RPMI7951 (cell line): Measurements from ENCODE around the gene GATAD2A. TPM values are rescaled to one million over a fixed set of nuclear protein-coding genes. Genes with fewer than 3 reads are reported as not detected.
A peak's percentile ranks its signal among the peaks of the same experiment; 100 is the strongest.

ENCODE experiments used
- DNase-seq: peaks from one replicate; pipeline ENCODE4 v3.0.0-alpha.2; 2012; ENCODE audit warnings: low read depth
- total RNA-seq: library from RNA; depleted of rRNA; stranded (reverse); fragments of >200 nt; shearing (Covaris generic); gene quantifications from 2 replicates; pipeline ENCODE4 v1.2.3, GENCODE V29; 2014

GATAD2A gene
- total RNA-seq, 1 experiment from 2014 or later = 23.9 TPM

DNA sequence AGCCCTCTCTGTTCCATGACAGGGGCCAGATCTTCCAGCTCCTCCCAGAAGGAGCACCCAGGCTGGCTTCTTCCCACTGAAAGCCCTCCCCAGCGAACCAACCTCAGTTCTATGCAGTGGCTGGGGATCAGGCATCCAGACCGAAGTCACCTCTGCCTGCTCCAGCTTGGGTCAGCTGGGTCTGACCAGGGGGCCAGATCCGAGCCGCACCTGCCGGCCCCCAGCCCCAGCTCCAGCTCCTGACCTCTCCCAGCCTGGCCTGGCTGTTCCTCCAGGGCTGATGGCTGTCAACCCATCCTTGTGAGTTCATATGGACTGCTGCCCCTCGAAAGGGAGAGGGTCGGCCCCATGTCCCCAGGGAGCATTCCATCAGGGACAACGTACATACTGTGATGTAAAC is 101.9 kb downstream of the GATAD2A start:
- no peak for DNase-seq

- DNase-seq = no peak
Measured at GRCh38 chr19:19508217-19508616, 102.7 kb downstream of the GATAD2A start.

GRCh38 chr19:19510432-19510831 is 105.0 kb downstream of the GATAD2A start:
- no peak for DNase-seq

DNA sequence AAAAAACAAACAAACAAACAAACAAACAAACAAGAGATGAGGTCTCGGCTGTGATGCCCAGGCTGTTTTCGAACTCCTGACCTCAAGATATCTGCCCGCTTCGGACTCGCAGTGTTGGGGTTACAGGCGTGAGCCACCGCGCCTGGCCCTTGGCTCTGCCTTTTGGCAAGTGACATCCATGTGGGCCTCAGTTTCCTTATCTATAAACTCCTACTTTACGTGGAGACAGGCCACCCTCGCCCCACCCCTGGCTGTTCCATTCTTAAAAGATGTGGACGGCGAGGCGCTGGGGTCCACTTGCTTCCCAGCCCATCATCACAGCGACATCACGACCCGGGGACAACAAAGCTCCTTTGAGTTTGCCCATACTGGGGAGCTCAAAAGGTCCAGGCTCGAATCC is 108.2 kb downstream of the GATAD2A start:
- no peak for DNase-seq

GRCh38 chr19:19514215-19514657 is 108.8 kb downstream of the GATAD2A start:
- DNase-seq = no peak

DNA sequence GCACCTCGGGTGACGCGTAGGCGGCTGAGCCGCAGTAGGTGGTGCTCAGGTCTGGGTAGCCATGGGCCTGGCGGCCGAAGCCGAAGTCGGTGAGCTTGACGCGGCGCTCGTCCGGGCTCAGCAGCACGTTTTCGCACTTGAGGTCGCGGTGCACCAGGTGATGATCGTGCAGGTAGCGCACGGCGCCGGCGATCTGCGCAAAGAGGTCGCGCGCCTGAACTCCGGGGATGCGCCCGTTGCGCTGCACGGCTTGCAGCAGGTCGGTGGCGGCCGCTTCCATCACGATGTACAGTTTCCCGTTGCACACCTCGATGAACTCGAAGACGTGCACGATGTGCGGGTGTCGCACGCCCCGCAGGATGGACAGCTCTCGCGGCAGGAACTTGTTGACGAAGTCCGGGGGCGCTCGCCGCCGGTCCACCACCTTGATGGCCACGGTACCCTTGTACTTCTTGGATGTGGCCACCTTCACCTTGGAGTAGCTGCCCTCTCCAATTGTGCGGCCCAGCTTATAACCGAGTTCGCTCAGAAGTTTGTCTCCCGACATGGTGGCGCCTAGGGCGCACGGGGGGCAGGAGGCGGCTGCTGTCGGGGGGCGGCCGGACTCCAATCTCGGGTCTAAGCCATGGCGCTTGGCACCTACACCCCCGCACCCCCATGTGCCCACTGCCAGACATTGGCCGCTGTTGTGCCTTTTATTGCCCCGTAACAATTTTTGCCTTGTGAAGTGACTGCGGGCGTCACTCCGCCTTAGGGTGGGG is 109.6 kb downstream of the GATAD2A start, which contains the start of gene TSSK6:
Gene TSSK6, minus strand, starts transcription at position 668 of the 761 bp plus-strand sequence. Its CDS starts 121 bp downstream, at position 547.
- DNase-seq = no peak

DNA sequence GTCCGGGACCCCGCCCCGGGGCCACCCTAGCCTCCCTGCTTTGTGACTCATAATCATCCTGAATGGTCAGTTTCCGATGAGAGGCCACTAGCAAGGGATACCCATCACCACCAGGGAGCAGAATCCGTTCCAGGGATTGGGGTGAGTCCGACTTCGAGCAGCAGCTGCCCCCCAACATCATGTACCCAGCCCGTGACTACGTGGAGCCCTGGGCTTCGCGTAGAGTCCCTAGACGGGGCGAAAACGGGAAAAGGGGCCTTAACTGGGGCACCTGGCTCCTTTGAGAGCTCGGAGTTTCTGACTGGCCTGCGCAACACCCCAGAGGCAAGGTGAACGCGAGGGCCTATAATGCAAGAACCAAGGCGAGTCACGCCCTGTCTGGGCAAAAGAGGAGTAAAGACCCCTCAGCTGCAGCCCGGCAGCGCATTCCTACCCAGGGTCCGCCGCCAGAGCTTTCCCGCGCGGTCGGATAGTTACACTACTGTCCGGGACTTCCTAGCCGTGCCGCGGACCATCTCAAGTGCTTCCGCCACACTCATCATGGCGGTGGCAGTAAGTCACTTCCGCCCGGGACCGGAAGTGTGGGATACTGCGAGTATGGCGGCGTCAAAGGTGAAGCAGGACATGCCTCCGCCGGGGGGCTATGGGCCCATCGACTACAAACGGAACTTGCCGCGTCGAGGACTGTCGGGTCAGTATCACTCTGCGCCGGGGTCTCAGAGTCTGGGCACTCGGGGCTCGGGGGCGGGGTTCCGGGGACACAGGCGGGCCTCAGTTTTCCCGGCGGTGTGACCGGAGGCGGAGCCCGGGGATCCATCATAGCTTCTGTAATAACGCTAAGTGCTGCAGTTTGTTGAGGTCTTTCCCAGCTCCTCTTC is 110.4 kb downstream of the GATAD2A start, which contains the start of gene NDUFA13:
Gene NDUFA13, plus strand, starts transcription at position 584 of the 878 bp plus-strand sequence. Its CDS starts 14 bp downstream, at position 598.
- DNase-seq = peak; percentile 91

- no peak for DNase-seq
Measured at GRCh38 chr19:19517235-19517619, 111.8 kb downstream of the GATAD2A start.

DNA sequence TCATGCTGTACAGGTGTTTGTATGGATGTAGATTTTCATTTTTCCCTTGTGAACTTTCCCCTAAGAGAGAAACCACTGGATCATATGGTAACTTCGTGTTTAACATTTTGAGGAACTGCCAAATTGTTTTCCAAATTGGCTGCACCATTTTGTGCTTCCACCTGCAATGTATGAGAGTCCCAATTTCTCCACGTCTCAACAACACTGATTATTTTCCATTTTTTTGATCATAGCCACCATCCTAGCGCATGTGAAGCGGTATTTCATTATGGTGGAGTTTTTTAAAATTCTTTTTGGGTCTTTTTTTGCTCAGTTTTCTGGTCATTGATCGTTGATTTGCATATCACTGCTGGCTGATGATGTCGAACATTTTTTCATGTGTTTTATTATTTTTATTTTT is 115.5 kb downstream of the GATAD2A start:
- DNase-seq = no peak

GRCh38 chr19:19523177-19523576 is 117.7 kb downstream of the GATAD2A start:
- no peak for DNase-seq

DNA sequence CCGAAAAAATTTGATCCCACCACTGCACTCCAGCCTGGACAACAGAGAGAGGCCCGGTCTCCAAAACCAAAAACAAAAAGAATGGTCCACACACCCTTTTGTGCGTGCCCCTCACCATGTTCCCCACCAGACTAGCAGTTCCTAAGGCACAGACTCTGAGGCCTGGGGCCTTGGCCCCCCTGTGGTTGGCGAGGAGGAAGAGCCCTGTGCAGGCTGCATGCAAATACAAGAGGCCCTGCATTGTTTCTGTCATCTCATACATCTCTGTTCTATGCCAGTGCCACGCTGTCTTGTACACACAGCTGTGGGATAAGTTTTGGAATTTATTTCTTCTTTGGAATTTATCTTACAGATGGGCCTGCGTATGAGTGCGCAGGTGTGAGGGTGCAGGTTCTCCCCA is 118.6 kb downstream of the GATAD2A start:
- DNase-seq = no peak

DNA sequence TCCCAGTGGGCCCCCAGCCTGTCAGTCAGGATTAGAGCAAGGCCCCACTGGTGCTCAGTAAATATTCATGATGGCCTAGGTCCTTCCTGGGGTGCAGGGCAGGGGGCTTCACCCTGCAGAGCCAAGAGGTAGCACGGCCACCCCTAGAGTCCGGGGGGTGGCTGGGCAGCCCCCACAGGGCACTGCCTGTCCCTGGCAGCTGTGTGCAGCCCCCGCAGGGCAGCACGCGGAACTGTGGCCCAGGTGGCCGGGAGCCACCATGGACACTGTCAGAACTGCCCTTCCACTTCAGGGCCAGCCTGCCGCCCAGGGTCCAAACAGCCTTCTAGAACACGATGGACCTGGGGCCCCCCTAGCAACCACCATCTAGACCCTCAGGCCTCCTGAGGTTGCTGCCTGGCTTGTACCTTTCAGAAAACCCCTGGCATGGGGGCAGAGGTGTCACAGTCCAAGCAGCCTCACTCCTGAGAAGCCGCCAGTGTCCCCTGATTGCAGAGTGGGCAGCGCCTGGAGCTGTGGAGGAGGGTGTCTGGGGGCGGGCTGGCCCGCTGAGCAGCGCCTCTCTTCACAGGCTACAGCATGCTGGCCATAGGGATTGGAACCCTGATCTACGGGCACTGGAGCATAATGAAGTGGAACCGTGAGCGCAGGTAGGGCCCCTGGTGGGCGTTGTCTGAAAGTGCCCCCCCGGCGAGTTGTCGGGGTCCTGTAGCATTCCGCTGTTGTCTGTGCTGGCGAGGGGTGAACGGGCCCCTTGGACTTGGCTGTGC is 120.3 kb downstream of the GATAD2A start:
- DNase-seq = no peak

DNA sequence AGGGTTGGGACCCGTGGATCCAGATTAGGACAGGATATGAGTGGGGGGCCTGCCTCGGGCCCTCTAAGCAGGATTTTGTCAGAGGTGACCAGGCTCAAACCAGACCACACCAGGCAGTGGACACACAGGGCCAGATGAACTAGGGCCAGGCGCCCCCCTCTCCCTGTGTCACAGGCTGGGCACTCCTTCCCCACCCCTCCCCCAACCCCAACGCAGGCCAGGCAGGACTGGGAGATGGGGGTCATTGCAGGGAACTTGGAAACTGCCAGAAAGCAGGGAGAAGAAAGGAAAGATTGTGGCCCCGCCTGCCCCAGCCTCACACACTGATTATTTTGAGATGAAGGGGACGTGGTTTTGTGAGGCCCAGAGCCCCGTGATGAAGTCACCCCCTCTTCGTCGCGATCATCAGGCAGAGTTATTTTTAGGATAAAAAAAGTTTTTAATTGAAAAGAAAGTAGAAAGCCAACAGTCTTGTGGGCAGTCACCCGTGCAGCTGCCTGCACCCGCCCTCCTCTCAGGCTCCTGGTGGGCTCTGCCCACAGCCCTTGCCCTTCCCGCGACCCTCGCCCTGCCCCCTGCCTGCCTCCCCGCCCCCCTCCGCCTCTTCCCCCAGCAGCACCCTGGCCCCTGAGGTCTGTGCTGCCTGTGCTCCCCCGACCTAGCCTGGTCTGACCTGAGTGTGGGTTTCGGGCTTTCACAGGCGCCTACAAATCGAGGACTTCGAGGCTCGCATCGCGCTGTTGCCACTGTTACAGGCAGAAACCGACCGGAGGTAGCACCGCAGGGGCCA is 121.3 kb downstream of the GATAD2A start:
- DNase-seq = no peak

GRCh38 chr19:19527371-19527656 is 121.8 kb downstream of the GATAD2A start:
- DNase-seq = no peak

- DNase-seq = no peak
Measured at GRCh38 chr19:19527674-19528625, 122.5 kb downstream of the GATAD2A start.

DNA sequence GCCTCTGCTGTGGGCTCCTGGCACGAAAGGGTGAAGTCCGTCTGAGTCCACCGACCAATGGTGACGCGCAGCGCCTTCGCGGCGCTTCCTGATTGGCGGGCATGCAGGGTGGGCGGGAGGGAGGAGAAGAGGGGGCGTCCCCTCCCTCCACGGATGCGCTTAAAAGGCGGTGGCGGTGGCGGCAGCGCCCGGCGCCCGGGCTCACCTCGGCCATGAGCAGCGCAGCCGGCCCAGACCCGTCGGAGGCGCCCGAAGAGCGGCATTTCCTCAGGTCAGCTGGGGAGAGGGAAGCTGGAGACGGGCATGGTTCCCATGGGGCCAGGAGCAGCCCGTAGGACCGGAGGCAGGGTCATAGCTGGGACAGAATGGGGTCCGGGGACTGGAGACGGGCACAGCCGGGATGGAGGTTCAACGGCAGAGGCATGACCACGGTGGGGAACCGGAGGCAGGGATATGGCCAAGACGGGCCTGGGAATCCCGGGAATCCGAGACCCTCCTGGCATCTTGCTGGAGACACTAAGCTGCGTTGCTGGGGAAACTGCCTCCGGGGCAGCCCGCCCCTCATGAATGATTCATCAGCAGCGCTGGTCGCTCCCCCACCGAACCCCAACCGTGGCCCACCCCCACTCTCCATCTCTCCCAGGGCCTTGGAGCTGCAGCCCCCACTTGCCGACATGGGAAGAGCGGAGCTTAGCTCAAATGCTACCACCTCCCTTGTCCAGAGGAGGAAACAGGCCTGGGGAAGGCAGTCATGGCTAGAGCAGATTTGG is 123.4 kb downstream of the GATAD2A start, which contains the start of gene YJEFN3:
Gene YJEFN3, plus strand, starts transcription at position 191 of the 770 bp plus-strand sequence. Its CDS starts 22 bp downstream, at position 213.
- DNase-seq = no peak

- DNase-seq = no peak
Measured at GRCh38 chr19:19529783-19530422, 124.4 kb downstream of the GATAD2A start.

DNA sequence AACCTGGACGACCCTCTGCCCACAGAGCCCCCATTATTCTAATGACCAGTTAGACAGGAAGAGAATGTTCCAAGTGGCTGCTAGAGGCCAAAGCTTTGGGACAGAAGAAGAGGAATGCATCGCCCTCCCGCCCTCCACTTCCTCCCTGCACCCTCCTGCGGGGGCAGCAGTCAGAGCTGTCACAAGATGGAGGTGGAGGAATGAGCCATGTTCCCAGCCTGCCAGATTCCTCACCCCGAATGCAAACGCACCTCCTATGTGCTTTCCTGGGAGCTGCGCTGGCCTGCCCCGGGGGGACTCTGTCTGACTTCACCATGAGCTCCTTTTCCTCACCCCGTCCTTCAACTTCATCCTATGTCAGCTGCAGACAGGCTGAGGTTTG is 124.9 kb downstream of the GATAD2A start:
- DNase-seq = no peak

GRCh38 chr19:19530889-19531288 is 125.4 kb downstream of the GATAD2A start:
- DNase-seq = no peak
